HG03103 (cell line): ENCODE data around the gene PITPNM3.

Source experiments
- ATAC-seq: cut with Tn5 transposase; IDR thresholded peaks from one replicate; pipeline ENCODE4 v1.9.1; 2021; ENCODE audit warnings: low read depth; ENCODE audit not compliant: unreplicated experiment

The PITPNM3 gene

GRCh38 chr17:6554342-6554741 lies 2.0 kb downstream of the PITPNM3 start:
- no peak for ATAC-seq

- ATAC-seq = no peak
Measured at GRCh38 chr17:6551869-6552531, 4.4 kb downstream of the PITPNM3 start.

GRCh38 chr17:6551356-6551755 lies 5.0 kb downstream of the PITPNM3 start:
- ATAC-seq = no peak

- ATAC-seq = no peak
Measured at GRCh38 chr17:6549384-6550036, 6.8 kb downstream of the PITPNM3 start.

GRCh38 chr17:6548578-6549330 lies 7.6 kb downstream of the PITPNM3 start:
- ATAC-seq = no peak

- ATAC-seq = no peak
Measured at GRCh38 chr17:6548034-6548433, 8.3 kb downstream of the PITPNM3 start.

GRCh38 chr17:6547336-6547735 lies 9.0 kb downstream of the PITPNM3 start:
- ATAC-seq = no peak

- ATAC-seq = no peak
Measured at GRCh38 chr17:6546069-6546718, 10.2 kb downstream of the PITPNM3 start.

- no peak for ATAC-seq
Measured at GRCh38 chr17:6545291-6545690, 11.1 kb downstream of the PITPNM3 start.

- ATAC-seq = no peak
Measured at GRCh38 chr17:6544011-6544370, 12.4 kb downstream of the PITPNM3 start.

- no peak for ATAC-seq
Measured at GRCh38 chr17:6543079-6544010, 13.0 kb downstream of the PITPNM3 start.

GRCh38 chr17:6542577-6542976 lies 13.8 kb downstream of the PITPNM3 start:
- ATAC-seq = no peak

- no peak for ATAC-seq
Measured at GRCh38 chr17:6541886-6542285, 14.5 kb downstream of the PITPNM3 start.

- no peak for ATAC-seq
Measured at GRCh38 chr17:6539871-6540270, 16.5 kb downstream of the PITPNM3 start.

GRCh38 chr17:6536566-6537065 lies 19.7 kb downstream of the PITPNM3 start:
- no peak for ATAC-seq

GRCh38 chr17:6536053-6536452 lies 20.3 kb downstream of the PITPNM3 start:
- no peak for ATAC-seq

GRCh38 chr17:6534846-6535514 lies 21.4 kb downstream of the PITPNM3 start:
- no peak for ATAC-seq

- ATAC-seq = no peak
Measured at GRCh38 chr17:6532441-6532885, 23.9 kb downstream of the PITPNM3 start.

- no peak for ATAC-seq
Measured at GRCh38 chr17:6531575-6531974, 24.8 kb downstream of the PITPNM3 start.
